GM19193 (cell line): ENCODE measurements around the gene TPD52L1.

Experiments used
- POLR2A ChIP-seq: IDR thresholded peaks from 4 replicates; pipeline ENCODE4 v1.6.1; 2011; ENCODE audit not compliant: insufficient read depth, insufficient read length; ENCODE audit errors: extremely low read depth

TPD52L1 gene

DNA sequence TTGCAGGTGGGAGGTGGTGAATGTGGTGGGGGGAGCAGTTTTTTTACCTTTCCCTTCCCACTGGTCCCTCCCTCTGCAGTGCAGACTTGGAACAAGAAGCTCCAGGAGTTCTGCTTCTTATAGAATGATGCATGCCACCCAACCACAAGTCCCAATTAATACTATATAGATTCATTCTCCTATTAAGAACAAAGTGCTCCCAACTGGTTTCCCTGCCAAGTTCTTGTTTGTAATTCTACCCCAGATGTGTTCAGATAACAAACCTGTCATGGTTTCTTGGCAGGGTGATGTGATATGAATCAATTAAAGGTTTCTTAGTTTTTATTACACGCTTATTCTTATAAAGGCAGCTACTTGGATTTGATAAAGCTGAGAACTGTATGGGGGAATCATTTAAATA lies 124.3 kb downstream of the TPD52L1 start:
- no peak for TF ChIP-seq POLR2A

DNA sequence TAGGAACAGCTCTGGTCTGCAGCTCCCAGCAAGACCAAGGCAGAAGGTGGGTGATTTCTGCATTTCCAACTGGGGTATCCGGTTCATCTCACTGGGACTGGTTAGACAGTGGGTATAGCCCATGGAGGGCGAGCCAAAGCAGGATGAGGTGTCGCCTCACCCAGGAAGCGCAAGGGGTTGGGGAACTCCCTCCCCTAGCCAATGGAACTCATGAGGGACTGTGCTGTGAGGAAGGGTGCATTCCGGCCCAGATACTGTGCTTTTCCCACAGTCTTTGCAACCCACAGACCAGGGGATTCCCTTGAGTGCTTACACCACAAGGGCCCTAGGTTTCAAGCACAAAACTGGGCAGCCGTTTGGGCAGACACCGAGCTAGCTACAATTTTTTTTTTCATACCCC lies 126.4 kb downstream of the TPD52L1 start:
- no peak for TF ChIP-seq POLR2A

DNA sequence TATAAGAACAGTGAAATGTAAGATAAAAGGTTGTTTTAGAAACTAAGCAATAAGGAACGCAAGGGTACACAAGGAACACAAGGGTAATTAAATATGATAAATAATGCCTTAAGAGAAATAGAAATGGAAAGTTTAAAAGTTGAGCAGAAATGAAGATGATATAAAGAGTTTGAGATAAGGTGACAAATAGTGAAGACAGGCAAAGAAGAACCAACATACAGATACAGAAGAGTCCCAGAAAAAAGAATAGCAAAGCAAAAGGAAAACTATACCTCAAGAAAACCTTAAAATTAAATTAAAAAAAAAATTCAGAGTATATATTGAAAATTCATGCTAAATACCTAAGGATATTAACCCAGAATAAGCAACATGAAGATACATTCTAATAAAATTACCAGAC lies 131.8 kb downstream of the TPD52L1 start:
- no peak for TF ChIP-seq POLR2A

DNA sequence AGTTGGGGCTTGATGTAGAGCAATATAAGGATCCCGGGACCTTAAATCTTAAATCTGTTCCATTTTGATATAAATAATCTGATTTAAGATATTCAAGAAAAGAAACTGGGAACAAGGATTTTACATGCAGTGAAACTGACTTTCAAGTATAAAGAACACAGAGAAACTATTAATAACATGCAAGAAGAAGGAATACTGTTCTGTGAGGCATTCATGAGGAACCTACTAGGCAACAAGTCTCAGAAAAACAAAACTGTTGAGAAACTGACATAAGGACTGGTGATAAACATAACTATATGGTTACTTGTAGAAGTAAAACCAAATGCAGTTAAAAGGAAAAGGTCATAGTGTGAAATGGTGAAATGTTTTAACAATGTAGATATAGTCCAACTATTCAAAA lies 132.4 kb downstream of the TPD52L1 start:
- no peak for TF ChIP-seq POLR2A

DNA sequence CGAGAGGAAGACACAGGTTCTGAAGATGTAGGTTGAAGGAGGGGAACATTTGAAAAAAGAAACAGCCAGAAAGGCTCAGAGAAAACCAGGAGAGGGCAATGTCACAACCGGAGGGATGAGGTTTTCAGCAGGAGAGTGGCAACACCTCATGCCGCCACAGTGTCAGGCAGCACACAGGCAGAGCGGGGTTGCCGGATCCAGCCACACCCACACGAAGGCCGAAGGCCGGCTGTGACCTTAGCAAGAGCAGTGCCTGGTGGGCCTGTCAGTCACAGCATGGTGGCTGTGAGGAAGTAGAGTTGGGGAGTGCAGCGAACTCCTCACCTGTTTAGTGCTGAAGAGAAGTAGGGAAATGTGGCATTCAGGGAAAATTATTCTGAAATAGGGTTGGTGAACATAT lies 134.1 kb downstream of the TPD52L1 start:
- TF ChIP-seq POLR2A: no peak

DNA sequence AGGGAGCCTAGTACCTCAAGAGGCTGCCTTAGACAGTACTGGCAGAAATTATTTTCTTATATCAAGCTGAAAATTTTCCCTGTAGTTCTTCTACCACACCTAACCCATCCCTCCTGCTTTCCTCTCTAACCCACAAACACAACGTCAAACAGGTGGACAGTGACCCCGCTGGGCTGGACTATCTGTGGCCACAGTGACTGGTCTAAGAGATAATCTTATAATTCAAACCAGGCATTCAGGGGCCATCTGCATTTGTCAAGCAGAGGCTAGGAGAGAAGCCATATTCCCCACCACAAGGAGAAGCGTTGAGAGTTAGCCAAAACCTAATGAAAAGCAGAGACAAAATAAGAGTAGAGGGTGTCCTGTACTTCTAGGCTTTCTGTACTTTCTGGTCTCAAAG lies 140.0 kb downstream of the TPD52L1 start:
- TF ChIP-seq POLR2A: no peak

DNA sequence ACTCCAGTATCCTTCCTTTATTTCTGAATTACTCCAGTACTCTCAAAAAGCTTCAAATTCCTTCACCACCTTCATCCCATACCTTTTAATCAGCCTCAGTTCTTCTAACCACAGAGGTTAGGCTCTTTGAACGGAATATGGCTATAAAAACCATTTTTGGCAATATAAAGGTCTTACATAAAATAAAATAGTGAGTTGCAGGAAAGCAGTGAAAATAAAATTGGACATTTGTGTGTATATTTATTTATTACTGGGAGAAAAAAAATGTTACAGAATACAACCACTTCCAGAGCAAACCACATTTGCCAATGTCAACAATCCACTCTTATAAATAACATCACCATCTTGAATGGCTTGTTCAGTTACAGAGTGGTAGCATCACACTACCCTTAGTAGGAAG lies 140.5 kb downstream of the TPD52L1 start:
- no peak for TF ChIP-seq POLR2A

DNA sequence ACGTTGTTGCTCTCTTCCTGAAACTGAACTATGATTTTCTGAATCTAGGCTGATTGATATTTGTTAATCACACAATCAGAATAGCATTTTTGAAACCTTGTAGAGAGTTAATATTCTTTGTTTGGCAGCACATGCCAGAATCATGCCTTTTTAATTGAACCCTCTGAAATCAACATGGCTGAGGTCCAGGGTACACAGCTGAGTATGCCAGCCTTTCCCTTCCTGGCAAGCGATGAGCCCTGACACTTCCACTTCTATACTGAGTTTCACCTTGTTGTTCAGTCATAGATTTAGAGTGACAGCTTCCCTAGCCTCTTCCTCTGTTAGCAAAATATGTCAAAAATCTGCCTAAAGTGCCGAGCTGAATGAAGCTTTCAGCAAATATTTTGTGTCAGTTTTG lies 141.4 kb downstream of the TPD52L1 start:
- TF ChIP-seq POLR2A: no peak

DNA sequence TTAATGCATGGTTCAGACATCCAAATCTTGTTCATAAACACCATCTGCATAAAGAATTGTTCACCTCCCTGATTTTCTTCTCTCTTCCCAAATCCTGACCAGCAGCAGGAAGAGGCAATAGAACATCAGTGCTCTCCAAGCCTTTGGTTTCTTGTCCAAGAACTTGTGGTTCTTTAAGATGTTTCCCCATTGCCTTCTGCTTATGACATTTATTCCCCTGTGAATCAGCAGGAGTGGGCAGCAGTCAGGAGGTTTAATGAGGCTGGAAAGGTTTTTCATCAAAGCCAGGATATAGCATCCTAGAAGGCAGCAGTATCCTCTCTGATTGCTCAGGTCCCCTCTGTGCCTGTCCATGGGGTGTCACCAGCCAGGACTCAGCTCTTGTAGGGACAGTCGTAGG lies 142.9 kb downstream of the TPD52L1 start:
- no peak for TF ChIP-seq POLR2A

DNA sequence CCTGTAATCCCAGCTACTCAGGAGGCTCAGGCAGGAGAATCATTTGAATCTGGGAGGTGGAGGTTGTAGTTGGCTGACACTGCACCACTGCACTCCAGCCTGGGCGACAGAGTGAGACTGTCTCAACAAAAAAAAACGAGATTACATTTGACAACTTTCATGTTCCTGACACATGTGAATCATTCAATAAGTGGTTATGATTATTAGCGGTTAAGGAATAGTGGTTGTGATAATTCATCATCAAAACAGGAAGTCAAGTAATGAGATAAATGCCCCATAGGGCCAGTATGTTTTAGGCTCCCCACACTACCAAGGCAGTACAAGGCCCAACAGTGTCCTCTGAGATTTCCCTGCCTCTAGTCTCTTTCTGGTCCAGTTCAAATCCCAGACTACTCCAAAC lies 145.7 kb downstream of the TPD52L1 start:
- TF ChIP-seq POLR2A: no peak

DNA sequence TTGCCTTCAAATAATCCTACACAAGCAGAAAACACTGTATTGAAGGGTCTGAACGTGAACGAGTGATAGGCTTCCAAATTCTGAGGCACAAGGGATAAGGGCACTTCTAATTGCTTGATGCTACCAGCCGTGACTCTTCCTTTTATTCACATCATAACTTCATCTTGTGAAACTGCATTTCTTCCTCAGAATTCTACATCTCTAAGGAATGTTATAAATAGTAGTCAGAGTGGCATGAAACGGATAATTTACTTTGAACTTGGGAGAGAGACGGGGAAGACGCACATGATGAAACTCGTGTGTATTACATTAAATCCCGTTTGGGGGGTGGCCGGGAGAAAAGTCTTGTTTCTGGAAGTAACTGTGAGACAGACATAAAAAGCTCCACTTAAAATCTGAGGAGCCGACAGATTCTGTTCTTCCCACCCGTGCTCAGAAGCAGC lies 147.4 kb downstream of the TPD52L1 start:
- TF ChIP-seq POLR2A: no peak

DNA sequence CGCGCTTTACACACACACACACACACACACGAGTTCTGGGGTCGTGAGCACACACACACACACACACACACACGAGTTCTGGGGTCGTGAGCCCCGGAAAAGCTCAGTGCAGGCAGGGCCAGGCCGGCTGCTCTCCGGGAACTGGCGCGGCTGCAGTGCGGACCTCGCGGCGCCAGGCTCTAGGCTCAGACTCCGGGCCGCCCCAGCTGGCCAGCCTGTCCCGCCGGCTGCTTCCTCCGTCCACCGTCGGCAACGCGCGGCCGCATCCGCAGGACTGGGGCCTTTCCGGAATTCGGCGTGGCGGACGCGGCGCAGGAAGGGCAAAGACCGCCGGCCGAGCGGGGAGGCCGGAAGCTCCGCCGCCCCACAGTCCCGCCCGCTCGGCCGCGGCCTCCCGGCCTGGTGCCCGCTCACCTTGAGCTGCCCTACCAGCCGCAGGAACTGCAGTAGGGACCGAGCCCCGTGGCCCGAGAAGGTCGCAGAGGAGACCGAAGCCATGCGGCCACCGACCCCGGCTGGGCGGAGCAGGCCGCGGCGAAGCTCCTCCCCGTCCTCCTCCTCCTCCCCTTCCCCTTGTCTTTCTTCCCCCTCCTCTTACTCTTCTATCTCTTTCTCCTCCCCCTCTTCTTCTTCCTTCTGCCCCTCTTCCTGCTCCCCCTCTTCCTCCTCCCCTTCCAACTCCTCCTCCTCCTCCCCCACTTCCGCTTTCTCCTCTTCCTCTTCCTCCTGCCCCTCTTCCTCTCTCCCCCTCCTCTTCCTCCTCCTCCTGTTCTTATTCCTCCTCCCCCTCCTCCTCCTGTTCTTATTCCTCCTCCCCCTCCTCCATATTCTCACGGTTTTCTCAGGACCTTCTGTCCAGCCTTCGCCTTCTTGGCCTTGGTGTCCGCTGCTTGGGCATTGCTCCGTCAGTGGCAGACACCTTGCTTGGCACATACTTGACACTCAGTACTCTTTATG lies 148.1 kb downstream of the TPD52L1 start, which contains the start of gene HDDC2:
Gene HDDC2, minus strand, starts transcription at position 533 of the 957 bp plus-strand sequence. Its CDS starts 35 bp downstream, at position 498.
- peak; percentile 74 for TF ChIP-seq POLR2A

DNA sequence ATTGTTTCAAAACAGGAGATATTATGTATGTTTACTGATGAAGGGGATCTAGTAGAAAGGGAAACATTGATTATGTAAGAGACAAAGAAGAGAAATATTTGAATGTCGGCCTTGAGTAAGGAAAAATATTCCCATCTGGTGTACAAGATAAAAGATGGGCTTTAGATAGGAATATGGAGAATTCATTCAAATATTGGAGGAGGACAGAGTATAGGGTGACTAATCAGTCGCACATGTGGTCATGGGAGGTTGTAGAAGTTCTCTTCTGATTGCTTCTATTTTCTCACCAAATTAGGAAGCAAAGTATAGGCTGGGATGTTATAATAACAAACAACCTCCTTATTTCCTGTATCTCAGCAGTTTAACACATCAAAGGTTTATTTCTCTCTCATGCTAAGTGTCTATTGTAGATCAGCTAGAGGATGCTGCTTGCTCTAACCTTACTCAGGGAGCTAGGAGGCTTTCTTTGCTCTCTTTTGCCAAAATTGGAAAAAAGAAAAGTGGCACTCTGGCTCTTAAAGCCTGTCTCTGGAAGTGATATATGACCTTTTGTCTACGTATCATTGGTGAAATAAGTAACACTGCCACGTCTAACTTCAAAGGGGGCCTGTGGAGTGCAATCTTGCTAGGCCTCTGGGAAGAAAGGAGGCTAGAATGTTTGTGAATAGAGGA lies 149.4 kb downstream of the TPD52L1 start:
- TF ChIP-seq POLR2A: no peak

DNA sequence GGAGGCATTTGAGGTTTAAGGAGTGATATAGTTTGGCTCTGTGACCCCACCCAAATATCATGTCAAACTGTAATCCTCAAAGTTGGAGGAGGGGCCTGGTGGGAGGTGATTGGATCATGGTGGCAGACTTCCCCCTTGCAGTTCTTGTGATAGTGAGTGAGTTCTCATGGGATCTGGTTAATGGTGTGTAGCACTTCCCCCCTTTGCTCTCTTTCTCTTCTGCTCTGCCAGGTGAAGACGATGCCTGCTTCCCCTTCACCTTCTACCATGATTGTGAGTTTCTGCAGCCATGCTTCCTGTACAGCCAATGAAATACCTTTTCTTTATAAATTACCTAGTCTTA lies 149.9 kb downstream of the TPD52L1 start:
- no peak for TF ChIP-seq POLR2A

DNA sequence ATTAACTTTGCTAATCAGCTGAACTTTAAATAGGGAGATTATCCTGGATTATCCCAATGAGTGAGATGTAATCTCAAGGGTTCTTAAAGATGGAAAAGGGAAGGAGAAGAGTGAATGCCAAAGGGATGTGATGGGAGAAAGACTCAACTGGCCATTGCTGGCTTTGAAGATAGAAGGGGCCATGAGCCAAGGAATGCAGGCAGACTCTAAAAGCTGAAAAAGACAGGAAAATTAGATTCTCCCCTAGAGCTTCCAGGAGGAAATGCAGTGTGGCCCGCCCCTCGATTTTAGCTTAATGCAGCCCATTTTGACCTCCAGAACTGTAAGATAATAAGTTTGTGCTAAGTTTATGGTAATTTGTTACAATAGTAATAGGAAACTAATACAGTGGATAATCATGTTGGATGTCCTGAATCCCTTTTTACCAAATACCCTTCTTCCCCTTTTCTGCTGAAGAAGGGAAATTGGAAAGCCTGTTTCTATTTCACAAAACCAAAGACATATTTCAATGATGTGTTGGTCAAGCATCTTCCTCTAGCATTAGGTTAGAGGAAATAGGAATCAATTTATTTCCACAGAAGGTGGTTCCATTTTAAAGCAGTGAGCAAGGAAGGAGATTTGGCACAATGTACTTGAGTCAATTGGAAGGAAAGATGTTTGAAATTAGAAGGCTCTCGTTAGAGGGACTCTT lies 151.5 kb downstream of the TPD52L1 start:
- no peak for TF ChIP-seq POLR2A
